Fibroblast of skin of right quadriceps (primary cell): ENCODE results near the gene HSD11B2.

Source experiments
- DNase-seq: peaks from one replicate; pipeline ENCODE4 v3.0.0-alpha.2; 2013

The HSD11B2 gene

GRCh38 chr16:67430977-67431774 lies at the start of gene HSD11B2:
Gene HSD11B2, plus strand, starts transcription at chr16:67431121. Its CDS starts 128 bp downstream, at chr16:67431249.
- peak; percentile 13 for DNase-seq

DNA sequence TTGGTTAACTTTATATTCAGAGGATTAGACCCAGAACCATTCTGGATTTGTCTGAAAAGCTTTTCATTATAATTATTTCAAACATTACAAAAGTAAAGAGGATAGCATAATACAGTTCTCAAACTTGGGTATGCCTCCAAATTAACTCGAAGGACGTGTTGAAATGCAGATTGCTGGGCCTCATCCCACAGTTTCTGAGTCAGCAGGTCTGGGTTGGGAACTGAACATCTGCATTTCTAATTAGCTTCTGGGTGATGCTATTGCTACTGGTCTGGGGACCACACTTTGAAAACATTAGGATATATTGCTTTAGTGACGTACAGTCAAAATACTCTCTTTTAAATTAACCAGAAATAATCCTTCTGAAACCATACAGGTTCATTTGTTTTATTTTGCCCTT lies 47.6 kb upstream of the HSD11B2 start:
- no peak for DNase-seq

DNA sequence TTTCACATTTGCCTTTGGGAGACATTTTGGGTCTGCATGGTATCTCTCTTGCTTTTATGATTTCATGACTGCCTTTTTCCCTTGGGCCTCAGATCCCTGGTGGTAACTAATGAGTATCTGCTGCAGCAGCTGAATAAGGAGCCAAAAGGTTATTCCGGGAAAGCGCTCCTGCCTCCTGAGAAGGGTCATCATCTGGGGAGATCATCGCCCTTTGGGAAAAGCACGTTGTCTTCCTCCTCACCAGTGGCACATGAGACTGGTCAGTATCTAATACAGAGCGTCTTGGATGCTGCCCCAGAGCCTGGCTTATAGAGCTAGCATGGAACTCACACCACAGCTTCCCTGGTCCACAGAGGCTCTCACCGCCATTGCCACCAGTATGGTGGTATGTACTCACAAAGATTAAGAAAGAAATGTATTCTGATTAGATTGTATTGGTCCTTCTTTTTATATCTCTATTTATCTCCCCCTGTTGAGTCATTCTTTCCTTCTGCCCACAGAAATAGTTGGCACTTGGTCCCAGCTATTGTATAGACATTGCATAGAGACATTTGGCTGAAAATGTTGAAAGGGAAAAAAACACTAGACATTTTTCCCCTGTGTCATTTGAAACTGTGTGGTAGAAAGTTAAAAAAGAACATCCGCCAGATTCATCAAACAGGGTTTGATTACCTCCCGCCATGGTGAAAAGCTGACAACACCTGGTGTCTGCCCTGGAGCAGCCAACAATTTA lies 46.0 kb upstream of the HSD11B2 start:
- DNase-seq: no peak

- no peak for DNase-seq
Observed at GRCh38 chr16:67386861-67387455, 44.0 kb upstream of the HSD11B2 start.

DNA sequence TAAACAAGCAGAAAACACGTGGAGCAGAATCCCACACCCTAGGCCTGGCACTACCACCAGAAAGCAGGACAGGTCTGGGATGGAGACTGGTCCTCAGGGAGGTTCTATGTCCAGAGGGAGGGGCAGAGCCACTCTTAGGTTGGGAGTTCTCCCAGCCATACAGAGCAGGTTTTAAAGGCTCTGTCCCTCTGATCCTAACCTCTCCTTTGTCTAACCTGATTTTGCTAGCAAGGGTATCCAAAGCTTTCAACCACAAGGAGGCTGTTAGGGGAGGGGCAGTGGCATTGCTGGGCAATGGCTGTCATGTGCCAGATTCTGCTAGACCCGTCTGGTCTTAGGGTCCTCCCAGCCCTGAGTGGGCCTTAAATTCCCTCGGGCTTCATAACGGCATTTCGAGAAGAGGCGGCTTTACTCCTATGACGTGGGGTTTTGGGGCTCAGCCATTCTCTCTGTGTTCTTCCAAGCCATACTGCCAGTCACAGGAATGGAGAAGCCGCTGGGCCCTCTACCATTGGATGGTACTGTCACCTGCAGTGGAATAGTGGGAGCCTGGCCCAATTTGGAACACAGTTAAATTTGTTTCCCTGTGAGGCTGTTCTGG lies 43.3 kb upstream of the HSD11B2 start:
- no peak for DNase-seq

- no peak for DNase-seq
Observed at GRCh38 chr16:67388191-67388590, 42.7 kb upstream of the HSD11B2 start.

DNA sequence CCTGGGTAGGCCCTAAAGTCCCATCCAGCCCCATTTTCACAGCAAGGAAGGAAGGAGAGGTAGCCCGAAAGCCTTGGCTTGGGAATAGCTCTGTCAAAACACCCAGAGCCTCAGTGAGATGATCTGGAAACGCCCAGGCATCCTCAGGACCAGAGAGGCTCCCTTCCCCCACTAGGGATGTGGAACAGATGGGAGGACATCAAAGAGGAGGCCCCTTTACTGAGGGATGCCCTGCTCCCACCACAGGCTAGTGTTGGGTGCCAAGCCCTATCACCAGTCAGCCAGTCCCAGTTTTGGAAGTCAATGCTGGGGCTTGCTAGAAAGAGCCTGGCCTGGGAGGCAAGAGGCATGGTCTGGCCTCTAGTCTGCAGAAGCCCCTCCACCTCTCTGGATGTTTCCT lies 42.3 kb upstream of the HSD11B2 start:
- no peak for DNase-seq

GRCh38 chr16:67389911-67390815 lies 40.8 kb upstream of the HSD11B2 start:
- no peak for DNase-seq

GRCh38 chr16:67390816-67391423 lies 40.0 kb upstream of the HSD11B2 start:
- DNase-seq: no peak

DNA sequence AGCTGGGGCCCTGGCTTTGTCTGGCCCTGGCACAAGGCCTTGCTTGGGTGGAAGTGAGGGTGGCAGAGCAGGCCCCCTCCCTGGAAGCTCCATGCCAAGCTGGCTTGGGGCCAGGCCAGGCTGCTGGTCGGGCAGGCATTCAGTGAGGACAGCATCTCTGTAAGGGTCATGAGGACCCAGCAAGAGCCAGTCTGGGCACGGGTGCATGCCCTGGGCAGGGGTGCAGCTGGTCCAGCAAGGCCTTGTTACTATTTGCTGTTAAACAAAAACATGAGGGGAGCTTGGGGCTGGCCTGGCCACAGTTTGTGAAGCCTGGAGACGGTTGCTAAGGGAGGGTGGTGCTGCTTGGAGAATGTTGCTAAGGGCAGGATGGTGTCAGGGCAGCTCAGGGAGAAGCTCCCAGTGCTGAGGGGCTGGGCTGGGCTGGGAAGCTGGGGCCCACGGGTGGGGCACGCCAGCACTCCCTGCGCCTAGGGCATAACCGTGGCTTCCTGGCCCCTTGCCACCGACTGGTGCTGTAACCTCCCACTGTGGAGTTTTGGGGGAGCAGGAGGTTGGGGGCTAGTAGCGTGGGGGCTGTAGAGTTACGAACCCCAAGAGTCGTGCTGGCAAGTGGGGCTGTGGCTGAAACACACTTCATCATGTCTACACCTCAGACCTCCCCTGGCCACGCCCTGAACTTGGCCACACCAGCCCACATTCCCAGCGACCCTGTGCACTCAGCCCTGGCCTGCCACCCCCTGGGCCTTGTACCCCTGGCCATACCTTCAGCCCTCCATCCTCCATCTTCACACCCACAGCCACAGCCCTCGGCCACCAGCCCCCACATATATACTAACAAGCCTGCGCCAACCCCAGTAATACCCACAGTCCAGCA lies 39.3 kb upstream of the HSD11B2 start:
- DNase-seq: no peak

DNA sequence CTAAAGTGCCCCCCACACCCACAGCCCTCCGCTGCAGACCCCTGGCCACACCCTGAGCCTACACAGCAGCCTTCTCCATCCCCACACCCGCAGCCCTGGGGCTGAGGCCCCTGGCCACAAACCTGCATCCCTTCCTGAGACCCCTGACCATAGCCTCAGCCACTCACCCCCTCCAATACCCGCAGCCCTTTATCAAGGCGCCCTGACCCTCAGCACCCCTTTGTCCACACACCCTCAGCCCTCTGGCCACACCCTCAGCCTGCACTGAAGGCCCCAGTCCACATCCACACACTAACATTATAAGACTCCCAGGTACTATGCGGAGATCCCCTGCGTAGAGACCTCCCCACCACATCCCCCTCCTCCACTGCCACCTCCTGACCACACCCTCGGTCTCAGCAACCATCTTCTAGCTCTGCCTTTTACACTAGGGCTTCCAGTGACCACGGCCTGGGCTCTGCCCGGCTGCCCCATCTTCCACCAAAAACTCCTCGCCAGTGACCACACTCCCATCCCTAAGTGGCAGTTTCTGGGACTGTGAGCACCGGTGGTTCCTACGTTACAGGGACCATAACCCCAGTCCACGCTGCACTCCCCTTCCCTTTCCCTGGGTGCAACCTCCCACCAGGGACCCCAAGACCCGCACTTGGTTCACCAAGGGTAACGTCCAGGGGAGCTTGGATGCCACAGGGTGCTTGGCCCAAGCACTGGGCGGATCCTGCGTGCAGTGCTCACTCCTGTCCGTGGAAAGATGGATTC lies 38.4 kb upstream of the HSD11B2 start:
- no peak for DNase-seq

GRCh38 chr16:67393111-67393787 lies 37.7 kb upstream of the HSD11B2 start, which contains the start of gene TPPP3:
Gene TPPP3, minus strand, starts transcription at chr16:67393498. Its CDS starts 2,387 bp downstream, at chr16:67391111.
- peak; percentile 69 for DNase-seq

- DNase-seq: no peak
Observed at GRCh38 chr16:67393788-67394154, 37.1 kb upstream of the HSD11B2 start.

DNA sequence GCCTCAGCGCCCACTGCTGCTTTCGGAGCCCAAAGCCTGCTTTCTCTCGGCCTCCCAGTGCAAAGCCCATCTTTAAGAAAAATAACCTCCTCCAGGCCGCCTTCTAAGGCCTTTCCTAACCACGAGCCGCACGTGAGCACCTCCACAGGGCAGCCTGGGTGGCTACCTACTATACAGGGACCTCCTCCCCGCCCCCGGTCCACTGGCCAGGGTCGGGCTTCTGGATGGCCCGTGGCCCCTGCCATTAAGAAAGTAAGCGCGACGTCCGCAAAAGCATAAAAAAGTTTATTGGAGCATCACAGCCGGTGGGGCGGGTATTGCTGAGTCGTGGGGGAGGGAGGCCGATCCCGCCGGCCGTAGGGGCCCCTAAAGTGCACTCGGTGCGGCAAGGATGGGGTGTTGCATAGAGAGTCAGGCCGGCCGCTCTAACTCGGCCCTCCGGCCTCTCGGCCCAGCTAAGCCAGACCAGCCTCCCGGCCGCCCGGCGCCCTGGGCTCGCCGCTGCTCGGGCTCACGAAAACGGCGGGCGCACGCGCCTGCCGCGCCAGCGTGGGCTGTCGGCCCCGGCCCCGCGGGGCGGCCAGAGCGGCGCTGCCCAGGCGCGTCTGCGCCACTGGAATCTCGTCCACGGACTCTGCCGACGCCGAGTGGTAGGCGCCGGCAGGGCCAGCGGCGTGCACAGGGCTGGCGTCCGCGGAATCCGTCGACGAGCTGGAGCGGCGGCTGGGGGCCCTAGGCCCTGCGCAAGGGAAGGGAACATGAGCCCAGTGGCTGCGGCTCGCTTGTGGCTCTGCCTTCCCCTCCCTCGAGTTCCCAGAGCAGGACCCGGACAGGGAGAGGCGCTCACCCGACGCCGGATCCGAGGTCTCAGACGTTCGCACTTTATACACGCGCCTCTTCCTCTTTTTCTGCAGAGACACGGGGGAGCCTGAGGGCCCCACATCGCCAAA lies 36.5 kb upstream of the HSD11B2 start:
- no peak for DNase-seq

- no peak for DNase-seq
Observed at GRCh38 chr16:67395105-67395457, 35.8 kb upstream of the HSD11B2 start.

- DNase-seq: no peak
Observed at GRCh38 chr16:67395458-67396158, 35.3 kb upstream of the HSD11B2 start.

- peak; percentile 83 for DNase-seq
Observed at GRCh38 chr16:67396159-67397035, 34.5 kb upstream of the HSD11B2 start.
